Fibroblast of skin of left biceps (primary cell): ENCODE data around the gene DND1.
"Not testable (repeated sequence)": the region's sequence is repeated elsewhere in the genome, so short reads cannot be mapped to it uniquely, and the experiment has no call there.

ENCODE experiments used
- DNase-seq, 2 experiments: peaks; one replicate each; pipeline ENCODE4 v3.0.0-alpha.2; 2013; ENCODE audit warnings: low read depth in 2 of 2

Gene DND1

GRCh38 chr5:140672455-140673186 is 755 bp downstream of the DND1 start:
- no peak for DNase-seq

DNA sequence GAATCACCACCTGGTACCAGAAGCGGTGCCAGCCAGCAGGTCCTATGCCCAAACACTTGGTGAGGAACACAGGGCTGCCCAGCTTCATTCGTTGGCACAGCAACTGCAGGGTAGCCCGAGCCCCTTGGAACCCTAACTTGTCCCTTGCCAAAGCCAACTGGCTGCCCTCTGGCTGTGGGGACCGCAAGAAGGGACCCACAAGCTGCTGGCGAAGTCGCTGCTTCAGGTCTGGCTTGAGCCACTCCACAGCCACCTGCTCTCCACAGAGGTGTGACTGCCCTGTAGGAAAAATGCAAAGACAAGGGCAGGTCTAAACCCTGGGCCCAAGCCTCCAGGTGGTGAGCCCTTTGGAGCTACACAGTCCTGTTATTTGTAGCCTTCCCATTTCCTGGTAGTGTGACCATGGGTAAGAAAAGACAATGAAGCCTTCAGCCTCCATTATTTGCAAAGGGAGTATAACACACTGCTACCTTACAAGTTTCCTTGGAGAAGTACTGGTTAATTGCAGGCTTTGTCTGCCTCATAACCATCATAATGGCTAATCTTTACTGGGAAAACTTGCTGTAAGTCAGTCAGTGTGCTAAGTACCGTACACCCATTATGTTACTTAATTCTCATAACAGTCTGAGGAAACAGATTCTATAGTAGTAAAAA is 1.8 kb downstream of the DND1 start:
- no peak for DNase-seq

DNA sequence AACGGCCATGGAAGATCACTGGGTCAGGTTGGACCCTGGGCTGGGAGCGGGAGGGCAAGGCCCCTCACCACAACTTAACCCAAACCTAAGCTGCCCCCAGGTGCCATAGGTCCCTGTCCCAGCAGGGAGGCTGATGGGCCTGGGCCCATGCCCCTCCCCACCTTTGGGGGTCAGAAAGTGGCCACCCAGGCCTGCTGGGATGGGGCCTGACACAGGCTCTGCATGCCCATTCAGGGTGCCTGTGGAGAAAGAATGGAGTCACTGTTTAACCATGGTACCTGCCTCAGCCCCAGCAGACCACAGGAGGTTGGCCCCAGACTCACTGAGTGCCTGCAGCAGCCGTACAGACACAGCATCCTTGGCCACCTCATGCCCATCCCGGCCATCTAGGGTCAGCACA is 2.3 kb downstream of the DND1 start:
- not testable (repeated sequence) for DNase-seq

- peak; percentile 62 to 75 for DNase-seq
Measured at GRCh38 chr5:140664359-140665119, 8.8 kb downstream of the DND1 start, which contains the start of gene WDR55. TSS of gene WDR55 (plus strand) at chr5:140664904. CDS start at chr5:140664913, 9 bp downstream.

- no peak for DNase-seq
Measured at GRCh38 chr5:140664030-140664358, 9.4 kb downstream of the DND1 start.

DNA sequence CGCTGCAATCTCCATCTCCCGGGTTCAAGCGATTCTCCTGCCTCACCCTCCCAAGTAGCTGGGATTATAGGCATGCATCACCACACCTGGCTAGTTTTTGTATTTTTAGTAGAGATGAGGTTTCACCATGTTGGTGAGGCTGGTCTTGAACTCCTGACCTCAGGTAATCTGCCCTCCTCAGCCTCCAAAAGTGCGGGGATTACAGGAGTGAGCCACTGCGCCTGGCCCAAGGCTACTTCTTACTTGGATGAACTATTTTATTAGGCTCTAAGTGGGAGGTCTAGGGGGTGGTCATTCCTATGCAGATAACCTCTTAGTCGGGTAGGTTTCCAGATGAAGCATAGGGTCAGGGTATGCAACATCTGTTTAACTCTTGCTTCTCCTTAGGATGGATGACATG is 13.0 kb downstream of the DND1 start:
- not testable (repeated sequence) for DNase-seq

DNA sequence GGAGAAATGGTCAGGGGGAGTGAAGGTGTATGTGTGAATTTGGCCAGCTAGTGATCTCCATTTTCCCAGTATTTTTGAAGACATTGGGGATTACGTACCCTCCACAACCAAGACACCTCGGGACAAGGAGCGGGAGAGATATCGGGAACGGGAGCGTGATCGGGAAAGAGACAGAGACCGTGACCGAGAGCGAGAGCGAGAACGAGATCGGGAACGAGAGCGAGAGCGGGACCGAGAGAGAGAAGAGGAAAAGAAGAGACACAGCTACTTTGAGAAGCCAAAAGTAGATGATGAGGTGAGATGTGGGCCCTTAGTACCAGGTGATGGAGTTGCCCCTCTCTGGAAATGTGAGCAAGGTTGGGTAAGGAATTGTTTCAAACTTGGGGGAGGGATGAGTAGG is 14.5 kb downstream of the DND1 start:
- DNase-seq = no peak

DNA sequence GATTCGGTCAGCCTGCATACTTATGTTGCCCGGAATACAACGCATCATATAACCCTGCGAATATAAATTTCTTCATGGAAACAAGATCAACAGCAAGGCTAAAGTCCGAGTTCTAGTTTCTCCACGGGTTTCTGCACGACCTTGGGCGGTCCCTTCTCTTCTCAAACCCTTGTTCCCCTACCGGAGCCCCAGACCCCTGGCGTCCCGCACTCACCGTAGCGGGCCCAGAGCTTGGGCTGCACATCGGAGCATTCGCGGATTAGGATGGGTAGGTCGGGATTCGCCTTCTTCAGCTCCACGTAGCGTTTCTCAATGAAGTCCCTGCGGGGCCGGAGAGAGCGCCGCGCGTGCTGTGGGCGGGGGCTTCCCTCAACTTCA is 26.3 kb downstream of the DND1 start:
- no peak for DNase-seq

- no peak for DNase-seq
Measured at GRCh38 chr5:140642718-140643117, 30.7 kb downstream of the DND1 start.

- DNase-seq = no peak
Measured at GRCh38 chr5:140641716-140642115, 31.7 kb downstream of the DND1 start.

GRCh38 chr5:140639148-140639981 is 34.0 kb downstream of the DND1 start, which contains the start of gene TMCO6:
TSS of gene TMCO6 (plus strand) at chr5:140639451. CDS start at chr5:140639528, 77 bp downstream.
- DNase-seq = peak; percentile 83 to 84

DNA sequence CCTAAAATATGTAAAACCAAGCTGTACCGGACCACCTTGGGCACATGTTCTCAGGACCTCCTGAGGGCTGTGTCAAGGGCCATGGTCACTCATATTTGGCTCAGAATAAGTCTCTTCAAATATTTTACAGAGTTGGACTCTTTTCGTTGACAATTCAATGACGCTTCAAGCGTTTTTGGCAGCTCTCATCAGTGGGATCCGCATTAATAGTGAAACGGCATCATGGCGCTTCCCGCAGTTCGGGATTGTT is 34.6 kb downstream of the DND1 start:
- not testable (repeated sequence) for DNase-seq

DNA sequence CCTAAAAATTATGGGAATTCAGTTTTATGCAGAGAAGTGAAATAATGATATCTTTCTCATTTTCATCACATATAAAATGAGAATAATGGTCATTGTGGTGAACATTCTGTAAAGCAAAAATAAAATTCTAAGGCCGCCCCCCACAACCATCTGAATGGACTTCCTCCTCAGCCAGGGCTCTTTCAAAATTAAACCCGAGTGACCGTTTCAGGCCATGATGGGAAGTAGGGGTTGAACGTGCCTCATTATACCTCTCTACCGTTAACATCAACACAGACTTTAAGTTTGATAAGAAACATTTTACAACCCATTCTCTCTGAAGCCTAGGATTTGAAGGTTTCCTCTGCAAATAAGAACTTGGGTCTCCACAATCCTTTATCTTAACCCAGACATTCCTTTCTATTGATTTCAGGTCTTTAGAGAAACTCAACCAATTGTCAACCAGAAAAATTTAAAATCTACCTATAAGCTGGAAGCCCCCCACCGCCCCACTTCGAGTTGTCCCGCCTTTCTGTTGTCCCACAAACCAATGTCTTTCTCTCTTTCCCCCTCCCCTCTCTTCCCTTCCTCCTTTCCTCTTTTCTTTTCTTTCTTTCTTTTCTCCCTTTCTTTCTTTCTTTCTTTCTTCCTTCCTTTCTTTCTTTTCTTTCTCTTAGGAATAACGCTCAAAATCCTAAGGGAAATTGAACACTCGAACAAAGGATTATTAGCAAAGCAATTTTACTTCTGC is 35.8 kb downstream of the DND1 start:
- DNase-seq = no peak

- DNase-seq = no peak
Measured at GRCh38 chr5:140635291-140636257, 37.8 kb downstream of the DND1 start.

- no peak for DNase-seq
Measured at GRCh38 chr5:140634103-140634502, 39.3 kb downstream of the DND1 start.

- DNase-seq = no peak
Measured at GRCh38 chr5:140633501-140633900, 39.9 kb downstream of the DND1 start.

GRCh38 chr5:140633021-140633471 is 40.3 kb downstream of the DND1 start, which contains the start of gene CD14:
TSS of gene CD14 (minus strand) at chr5:140633175. CDS start at chr5:140633071, 104 bp downstream.
- no peak for DNase-seq

GRCh38 chr5:140632366-140633020 is 40.9 kb downstream of the DND1 start:
- DNase-seq = no peak

GRCh38 chr5:140631831-140632365 is 41.5 kb downstream of the DND1 start:
- DNase-seq = no peak
